Skeletal muscle cell (primary cell): ENCODE measurements around the gene CIC.
A peak's percentile ranks its signal among the peaks of the same experiment; 100 is the strongest.

Source experiments
- DNase-seq: peaks from one replicate; pipeline ENCODE4 v3.0.0-alpha.2; 2010; ENCODE audit warnings: low read depth
- H3K4me3 ChIP-seq: 2 replicates; pipeline ENCODE4 v1.5.1; 2011; ENCODE audit warnings: low read depth, mild to moderate bottlenecking, control low read depth, low read length, moderate library complexity

Gene CIC

DNA sequence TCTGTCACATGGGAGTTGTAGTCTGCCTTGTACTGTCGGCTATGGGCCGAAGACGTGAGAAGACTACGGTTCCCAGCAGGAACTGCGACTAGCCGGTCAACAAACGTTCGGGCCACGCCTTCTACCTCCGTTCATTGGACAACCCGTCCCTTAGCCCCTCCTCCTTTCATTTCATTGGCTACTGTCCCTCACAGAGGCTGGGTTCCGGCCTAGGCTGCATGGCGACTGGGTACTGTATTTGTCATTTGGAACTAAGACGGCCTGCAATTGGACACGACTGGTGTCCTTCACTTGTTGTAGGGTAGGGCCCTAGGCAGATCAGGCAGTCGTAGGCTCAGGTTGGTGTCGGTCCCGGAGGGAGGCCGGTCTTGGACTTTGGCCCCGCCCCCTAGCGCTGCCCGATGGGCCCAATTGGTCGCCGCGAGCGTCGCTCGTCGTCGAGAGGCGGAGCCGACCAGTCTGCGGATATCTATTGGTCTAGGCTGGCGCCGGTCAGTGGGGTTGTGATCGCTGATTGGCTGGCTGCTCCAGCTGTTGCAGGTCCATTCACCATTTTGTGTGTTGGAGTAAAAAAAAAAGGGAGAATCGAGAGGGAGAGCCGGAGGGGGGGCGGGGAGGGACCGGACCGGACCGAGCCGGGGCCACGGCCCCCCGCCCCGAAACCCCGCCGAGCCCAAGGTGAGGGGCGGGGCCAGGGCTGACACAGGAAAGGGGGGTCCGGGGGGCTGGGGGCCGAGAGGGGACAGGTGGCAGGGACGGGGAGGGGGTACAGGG lies at the start of gene CIC:
Gene CIC, plus strand, starts transcription at position 549 of the 774 bp plus-strand sequence. CDS start 2,532 bp downstream, outside the sequence.
- peak within 1 kb of the TSS; percentile 71 for H3K4me3 ChIP-seq
- DNase-seq, result peak; percentile 100

DNA sequence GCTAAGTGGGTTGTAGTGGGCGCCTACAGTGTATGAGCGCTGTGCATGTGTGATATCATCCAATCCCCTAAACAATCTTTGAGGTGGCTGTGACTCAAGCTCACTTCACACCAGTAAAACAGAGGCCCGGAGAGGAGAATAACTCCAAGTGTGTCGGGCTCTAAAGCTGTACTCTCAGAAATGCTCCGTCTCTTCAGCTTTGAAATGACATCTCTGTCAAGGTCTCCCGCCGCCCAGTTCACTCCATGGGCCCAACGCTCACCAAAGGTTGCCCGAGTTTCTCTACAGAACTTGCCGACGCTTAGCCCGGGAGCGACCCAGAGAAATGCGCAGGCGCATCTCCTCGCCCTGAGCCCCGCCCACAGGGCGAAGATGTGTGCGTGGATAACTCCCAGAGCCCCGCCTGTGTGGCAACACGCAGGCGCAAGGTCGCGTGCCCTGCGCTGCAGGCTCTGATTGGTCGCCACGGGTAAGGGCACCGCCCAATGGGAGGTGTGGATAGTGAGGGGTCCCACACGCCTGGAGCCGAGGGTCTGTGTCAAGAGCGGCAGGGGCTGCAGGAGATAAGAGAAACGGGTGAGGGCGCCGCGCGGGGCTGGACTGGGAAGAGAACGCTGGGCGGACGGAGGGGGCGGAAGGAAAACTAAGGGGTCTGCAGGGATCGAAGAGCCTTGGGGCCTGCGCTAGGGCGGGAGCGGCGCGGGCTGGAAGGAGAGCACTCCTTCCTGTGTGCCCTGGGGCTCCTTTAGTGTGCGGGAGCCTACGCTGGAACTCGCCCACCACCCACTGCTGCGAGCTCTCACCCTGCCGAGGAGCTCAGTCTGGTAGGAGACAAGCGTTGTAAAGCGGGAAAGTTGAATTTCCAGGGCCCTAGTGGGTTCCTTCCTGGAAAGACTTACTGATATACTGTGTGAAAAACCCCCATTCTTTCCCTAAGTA lies 49.0 kb upstream of the CIC start, which contains the start of gene ZNF526:
Gene ZNF526, plus strand, starts transcription at position 501 of the 939 bp plus-strand sequence. CDS start 4,092 bp downstream, outside the sequence.
- peak within 1 kb of the TSS; percentile 95 for H3K4me3 ChIP-seq
- peak; percentile 93 for DNase-seq

DNA sequence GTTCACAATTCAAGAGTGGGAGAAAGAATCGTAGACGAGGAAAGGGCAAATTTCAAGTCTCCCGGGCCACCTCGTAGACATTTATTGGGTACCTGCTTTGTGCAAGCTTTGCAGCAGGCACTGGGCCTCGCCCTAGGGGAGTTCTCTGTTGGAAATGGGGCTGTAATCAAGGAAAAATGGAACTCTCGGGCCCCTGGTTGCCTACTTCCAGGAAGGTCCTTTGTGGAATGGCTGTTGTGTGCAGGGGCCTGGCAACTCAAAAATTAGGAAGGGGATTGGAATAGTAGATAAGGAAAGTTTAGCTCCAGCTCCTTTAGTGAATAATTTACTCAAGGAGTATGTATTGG lies 48.3 kb upstream of the CIC start:
- DNase-seq, result no peak
- H3K4me3 ChIP-seq, result peak overlapping the region; percentile 95

DNA sequence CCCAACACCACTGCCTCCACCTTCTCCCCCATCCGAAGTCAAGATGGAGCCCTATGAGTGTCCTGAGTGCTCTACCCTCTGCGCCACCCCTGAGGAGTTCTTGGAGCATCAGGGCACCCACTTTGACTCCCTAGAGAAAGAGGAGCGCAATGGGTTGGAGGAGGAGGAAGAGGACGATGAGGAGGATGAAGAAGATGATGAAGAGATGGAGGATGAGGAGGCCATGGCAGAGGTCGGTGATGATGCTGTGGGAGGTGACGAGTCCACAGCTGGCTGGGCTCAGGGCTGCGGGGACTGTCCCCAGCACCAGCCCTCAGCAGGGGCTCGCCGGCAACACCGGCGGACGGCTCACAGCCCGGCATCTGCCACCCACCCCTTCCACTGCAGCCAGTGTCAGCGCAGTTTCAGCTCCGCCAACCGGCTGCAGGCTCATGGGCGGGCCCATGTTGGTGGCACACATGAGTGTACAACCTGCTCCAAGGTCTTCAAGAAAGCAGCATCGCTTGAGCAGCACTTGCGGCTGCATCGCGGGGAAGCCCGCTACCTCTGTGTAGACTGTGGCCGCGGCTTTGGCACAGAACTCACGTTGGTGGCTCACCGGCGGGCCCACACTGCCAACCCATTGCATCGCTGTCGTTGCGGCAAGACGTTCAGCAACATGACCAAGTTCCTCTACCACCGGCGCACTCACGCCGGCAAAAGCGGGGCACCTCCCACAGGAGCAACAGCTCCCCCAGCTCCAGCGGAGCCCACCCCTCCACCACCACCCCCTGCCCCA lies 43.9 kb upstream of the CIC start:
- no peak overlapping the region for H3K4me3 ChIP-seq
- no peak for DNase-seq

DNA sequence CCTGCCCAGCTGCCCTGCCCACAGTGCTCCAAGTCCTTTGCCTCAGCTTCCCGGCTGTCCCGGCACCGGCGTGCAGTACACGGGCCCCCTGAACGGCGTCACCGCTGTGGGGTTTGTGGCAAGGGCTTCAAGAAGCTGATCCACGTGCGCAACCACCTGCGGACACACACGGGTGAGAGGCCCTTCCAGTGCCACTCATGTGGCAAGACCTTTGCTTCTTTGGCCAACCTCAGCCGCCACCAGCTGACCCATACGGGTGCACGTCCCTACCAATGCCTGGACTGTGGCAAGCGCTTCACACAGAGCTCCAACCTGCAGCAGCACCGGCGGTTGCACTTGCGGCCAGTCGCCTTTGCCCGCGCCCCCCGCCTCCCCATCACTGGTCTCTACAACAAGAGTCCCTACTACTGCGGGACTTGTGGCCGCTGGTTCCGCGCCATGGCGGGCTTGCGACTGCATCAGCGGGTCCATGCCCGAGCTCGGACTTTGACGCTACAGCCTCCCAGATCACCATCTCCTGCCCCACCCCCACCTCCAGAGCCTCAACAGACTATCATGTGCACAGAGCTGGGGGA lies 43.2 kb upstream of the CIC start:
- H3K4me3 ChIP-seq, result no peak overlapping the region
- no peak for DNase-seq

DNA sequence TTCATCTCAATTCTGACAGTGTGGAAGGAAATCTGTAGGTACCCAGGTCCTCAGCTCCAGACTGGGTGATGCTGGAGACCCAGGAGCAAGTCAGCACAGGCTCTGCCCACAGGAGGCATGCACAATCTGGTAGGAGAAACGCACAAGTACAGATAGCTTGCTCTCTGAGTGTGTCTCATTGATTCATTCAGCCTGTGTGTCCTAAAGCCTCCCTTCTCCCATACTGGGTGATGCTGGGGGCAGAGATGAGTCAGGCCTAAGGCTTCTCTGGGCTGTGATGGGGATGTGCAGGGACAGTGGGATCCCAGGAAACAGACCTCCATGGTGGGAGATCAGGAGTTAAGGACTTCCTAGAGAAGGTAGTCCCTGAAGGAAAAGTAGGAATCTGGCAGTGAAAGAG lies 42.2 kb upstream of the CIC start:
- no peak overlapping the region for H3K4me3 ChIP-seq
- DNase-seq, result no peak

DNA sequence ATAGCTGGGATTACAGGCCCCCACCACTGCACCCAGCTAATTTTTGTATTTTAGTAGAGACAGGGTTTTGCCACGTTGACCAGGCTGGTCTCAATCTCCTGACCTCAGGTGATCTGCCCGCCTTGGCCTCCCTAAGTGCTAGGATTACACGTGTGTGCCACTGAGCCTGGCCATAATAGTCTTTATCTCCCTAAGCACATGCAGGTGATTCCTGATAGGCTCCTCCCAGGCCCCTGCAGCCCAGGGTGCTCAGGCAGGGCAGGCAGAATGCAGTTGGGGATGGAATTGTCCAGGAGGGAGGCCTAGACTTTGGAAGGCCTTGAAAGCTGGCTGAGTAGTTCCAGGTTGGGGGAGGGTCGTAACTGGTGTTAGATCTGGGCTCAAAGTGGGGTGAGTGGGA lies 40.4 kb upstream of the CIC start:
- no peak for DNase-seq
- H3K4me3 ChIP-seq, result no peak overlapping the region

DNA sequence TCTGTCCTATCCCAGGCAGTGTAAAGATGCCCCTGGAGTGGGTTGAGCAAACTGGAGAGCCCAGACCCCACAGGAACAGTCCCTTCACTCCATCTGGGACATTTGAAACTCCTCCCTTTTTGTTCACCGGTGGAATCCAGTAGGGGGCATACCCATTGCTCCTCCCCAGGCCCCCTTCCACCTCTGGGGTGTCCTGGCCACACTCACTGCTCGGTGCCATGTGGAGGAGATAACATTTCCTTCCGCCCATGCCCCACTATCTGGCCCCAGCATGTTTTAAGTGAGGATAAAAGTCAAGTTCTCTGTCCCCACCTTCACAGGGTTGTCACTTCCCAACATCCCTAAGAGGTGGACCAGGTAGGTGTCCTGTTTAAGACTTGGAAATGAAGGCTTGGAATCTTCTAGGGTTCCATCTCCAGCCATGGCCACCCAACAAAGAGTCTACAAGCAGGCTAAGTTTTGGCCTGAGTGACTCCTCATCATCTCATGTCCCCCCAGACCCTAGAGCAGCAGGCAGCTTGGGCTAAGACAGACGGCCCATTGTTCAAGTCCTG lies 39.7 kb upstream of the CIC start:
- no peak for DNase-seq
- no peak overlapping the region for H3K4me3 ChIP-seq

DNA sequence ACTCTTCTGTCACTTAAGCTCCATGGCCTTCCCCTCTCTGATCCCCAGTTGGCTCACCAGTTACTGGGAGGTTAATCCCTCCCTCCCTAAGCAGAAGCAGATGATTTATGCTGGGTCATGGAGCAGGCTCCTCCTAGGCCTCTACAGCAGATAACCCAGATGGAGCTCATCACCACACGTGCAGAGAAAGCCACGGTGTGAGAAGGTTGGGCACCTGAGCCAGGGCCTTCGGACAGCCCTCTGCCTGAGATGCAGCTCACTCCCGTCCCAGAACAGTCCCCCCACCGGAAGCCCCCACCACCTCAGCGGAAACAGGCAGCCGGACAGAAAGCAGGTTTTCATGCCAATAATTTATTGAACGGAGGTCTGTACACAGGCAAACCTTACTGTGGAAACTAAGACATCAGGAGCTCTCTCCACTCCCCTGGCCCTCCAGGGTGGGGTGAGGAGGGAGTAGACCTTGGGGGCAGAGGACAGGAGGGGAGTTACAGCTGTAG lies 39.1 kb upstream of the CIC start:
- no peak overlapping the region for H3K4me3 ChIP-seq
- no peak for DNase-seq

DNA sequence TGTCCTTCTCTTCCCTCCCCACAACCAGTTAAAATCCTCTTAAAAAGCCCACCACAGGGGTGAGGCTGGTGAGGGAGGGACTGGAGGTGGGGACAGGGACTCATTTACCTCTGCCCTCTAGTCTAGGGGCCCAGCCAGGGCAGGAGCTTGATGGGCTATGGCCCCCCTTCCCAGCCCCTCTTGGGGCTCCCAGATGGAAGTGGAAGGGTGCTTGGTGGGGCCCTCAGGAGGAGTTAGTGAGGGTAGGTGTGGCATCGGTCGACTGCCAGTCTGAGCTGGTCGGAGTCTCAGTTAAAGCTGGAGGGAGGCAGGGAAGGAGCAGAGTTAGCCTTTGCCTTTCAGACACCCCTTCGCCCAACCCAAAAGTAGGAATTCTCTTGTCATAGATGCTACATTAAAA lies 38.5 kb upstream of the CIC start:
- no peak for DNase-seq
- no peak overlapping the region for H3K4me3 ChIP-seq

DNA sequence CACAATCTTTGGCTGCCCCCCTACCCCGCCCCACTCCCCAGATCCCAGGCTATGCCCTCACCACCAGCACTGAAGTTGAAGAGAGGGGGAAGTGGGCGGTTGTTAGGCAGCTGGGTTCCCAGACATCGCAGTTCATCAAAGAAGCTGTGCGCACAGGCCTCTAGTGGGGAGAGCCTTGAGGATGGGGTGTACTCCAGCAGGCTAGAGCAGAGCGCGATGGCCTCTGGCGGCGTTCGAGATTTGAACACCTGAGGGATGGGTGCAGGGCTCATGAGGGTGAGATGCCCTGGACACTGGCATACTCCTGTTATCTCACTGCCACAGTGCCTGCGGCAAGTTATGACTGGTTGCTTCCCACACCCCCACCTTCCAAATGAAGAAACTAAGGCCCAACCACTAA lies 36.6 kb upstream of the CIC start:
- DNase-seq, result no peak
- H3K4me3 ChIP-seq, result no peak overlapping the region

DNA sequence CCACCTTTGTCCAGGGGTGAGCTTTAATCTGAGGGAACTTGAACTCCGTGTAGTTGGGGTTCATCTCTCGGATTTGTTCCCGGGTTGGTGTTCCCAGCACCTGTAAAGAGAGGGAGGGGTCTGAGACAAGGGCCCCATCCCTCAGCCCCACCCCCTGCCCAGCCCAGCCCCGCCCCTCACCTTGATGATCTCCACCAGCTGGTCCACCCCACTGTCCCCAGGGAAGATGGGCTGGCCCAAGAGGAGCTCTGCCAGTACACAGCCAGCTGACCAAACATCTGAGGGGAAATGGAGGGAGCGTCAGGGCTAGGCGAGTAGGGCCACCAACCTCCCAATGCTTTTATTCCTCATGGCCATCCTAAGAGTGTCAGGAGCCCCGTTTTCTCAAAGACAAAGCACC lies 35.9 kb upstream of the CIC start:
- DNase-seq, result no peak
- H3K4me3 ChIP-seq, result no peak overlapping the region

DNA sequence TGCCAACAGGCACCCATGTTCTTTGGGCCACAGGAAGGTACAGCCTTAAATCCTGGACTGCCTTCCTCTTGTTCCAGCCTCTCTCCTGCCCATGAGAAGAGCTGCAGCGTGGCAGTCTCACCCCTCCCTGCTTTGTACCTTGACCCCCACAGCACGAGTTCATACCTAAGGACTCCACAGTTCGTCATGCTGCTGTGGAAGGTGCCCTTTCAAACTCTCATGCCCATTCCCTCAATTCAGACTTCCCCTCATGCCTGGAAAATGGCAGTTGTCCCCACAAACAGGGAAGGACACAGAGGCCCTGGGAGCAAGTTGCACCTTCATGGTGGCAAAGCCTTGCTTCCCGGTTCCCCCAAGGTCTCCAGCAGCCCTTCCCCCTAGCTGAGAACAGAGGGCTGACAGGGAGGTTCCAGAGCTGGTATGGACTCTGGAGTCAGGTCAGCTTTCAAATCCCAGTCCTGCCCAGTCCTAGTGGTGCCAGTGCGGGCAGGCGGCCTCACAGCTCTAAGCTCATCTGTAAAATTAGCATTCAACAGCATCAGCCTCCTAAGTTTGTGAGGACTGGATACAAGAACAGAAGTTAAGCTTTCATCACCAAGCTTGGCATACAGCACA lies 35.3 kb upstream of the CIC start:
- no peak overlapping the region for H3K4me3 ChIP-seq
- DNase-seq, result no peak

DNA sequence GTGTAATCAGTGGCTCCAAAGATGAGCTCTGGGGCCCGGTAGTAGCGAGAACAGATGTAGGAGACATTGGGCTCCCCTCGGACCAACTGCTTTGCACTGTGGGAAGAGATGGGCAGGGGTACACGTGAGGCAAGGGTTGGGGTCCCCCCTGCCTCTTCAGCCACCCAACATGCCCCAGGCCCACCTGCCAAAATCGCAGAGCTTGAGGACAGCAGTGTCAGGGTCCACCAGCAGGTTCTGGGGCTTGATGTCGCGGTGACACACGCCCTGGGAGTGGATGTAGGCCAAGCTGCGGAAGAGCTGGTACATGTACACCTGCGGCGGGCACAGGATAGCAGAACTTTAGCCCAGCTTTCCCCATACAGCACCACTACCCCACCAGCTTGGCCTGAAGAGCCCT lies 34.7 kb upstream of the CIC start:
- no peak for DNase-seq
- no peak overlapping the region for H3K4me3 ChIP-seq

DNA sequence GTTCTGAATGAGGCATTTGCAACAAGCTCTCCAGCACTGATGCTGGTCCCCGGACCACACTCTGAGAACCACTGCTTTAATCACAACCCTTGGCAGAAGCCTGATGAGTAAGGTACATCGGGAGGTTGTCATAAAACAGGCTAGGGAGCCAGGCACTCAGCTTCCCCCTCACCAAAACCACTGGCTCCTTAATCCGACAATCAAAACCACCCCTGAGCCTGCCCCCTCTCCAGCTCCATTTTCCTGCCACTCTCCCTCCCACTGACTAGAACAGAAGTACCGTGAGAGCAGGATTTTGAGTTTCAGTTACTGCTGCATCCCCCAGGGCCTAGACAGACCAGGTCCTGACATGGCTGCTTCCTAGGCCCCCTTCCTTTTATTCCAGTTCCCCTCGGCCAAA lies 33.9 kb upstream of the CIC start:
- no peak for DNase-seq
- H3K4me3 ChIP-seq, result no peak overlapping the region

DNA sequence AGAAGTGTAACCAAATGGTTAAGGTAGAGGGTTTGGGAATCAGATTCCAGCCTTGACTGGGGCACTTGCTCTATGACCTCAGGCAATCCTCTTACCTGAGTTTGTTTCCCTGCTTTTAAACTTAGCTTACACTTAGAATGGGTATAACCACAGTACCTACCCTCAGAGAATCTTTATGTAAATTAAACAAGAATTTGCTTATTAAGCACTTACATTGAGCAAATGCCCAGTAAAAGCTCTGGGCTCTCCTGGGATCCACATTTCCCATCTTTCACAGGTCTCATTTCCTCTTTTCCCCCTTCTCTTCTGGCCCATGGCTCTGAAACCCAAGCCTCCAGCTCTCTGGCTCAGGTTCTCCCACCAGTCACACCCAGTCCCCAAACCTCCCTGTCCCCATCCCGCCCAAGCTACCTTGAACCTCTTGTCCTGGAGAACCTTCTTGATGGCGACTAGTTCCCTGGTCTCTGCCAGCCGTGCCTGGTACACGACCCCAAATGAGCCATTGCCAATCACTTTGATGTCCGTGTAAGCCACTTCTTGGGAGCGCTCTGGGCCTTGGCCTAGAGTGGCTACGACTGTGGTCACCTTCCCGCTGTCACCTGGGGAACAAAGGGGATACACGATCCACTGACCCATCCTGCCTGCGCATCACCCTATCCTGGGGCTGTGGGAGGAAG lies 29.4 kb upstream of the CIC start:
- no peak for DNase-seq
- no peak overlapping the region for H3K4me3 ChIP-seq

DNA sequence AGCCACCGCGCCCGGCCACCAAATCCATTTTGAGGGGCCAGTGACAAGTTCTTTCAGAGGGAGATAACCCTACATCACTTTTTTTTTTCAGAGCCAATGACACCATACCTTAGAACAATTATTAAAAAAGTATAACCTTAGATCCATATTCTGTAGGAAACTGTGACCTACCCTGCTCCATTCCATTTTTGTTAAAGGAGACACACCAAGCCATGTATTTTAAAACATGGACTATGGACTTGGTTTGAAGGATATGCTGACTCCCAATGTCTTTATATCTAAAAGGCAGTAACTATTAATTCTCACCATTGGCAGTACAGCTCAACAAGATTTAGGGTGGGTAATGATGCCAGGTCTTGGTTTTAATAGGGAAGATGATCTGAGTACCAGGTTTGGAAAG lies 27.8 kb upstream of the CIC start:
- no peak for DNase-seq
- peak overlapping the region; percentile 69 for H3K4me3 ChIP-seq

DNA sequence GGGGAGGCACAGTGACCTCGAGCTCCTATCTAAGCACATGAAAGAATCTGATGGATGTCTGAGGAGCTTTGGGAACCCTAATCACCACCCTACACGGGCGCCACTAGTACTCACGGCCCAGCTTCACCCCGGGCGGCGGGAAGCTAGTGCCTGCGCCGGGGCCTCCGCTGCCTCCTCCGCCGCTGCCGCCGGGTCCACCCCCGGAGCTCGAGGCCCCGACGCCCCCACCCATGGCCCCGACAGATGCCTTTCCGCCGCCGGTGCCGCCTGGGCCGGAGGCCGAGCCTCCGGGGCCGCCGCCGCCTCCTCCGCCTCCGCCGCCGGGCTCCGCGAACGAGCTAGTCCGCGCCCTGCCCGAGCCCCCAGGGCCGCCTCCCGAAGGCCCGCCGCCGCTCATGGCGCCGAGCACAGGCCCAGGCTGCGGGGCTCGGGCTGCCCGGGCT lies 27.0 kb upstream of the CIC start:
- no peak for DNase-seq
- peak overlapping the region; percentile 69 for H3K4me3 ChIP-seq
